ENCODE data around the gene TAF4B. TPM values are rescaled to one million over a fixed set of nuclear protein-coding genes. Genes with fewer than 3 reads are reported as not detected.
A peak's percentile ranks its signal among the peaks of the same experiment; 100 is the strongest.

TAF4B gene
- total and polyA plus RNA-seq, 9 of the 15 experiments (the other 6 are each of a cell fraction or from before 2014, with no cell fraction given): 4.5 to 25.3 (median 20.5) TPM

DNA sequence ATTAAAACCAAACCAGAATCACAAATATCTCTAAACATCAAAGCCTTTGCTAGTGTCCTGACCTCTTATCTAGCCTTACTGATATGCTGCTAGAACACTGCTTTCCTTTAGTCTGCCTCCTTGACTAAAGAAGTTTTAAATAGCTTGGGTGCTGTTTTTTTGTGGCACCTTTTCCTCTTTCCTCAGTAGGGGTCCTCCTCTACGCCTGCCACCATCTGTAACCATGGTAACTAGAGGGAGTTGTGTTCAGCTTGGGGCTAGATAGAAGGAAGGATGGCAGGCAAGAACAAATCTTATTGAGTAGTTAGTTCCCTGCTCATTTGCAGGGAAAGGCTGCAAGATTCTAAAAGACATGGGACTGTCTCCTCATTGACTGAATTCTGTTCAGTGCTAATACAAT lies 86.0 kb downstream of the TAF4B start:
- no peaks in the 10 kb centered on the region for H3K79me2 ChIP-seq (ENCODE audit: control insufficient read depth, insufficient read depth, low read length)
- BruUV-seq (replicated peaks): no TSS peak

DNA sequence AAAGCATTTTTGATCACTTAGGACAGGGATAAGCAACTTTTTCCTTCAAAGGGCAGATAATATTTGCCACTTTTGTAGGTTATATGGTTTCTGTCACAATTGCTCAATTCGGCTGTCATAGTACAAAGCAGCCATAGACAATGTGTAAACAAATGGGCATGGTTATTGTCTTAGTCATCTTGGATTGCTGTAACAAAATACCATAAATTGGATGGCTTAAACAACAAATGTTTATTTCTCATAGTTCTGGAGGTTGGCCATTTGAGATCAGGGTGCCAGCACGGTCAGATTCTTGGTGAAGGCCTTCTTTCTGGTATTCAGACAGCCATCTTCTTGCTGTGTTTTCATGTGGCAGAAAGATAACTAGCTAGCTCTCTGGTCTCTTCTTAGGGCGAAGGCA lies 91.2 kb downstream of the TAF4B start:
- H4K20me1 ChIP-seq (replicated peaks; ENCODE audit: control insufficient read depth, insufficient read depth, low read length): no peaks in the 10 kb centered on the region
- WGBS (ENCODE audit: insufficient coverage, low coverage, missing lambda C conversion rate): 90% methylated on average over 3 of the region's 3 CpGs
- H3K4me2 ChIP-seq (ENCODE audit: insufficient read depth, low read length): no peak overlapping the region
- TF ChIP-seq NR3C1 (CRISPR knock-in tag; IDR thresholded peaks at IDR 0.05) (no peak), ZNF146 (CRISPR knock-in tag; IDR thresholded peaks at IDR 0.05; ENCODE audit: unreplicated experiment) (no peak), SP2 (IDR thresholded peaks at IDR 0.05; ENCODE audit: extremely low read depth, low read depth, low read length, poor library complexity, severe bottlenecking) (no peak), FOXM1 (IDR thresholded peaks at IDR 0.05; ENCODE audit: low read depth) (no peak), FOXM1 (CRISPR knock-in tag; IDR thresholded peaks at IDR 0.05; ENCODE audit: low read depth) (no peak), CC2D1A (IDR thresholded peaks at IDR 0.05) (no peak), ZFP1 (CRISPR knock-in tag; IDR thresholded peaks at IDR 0.05) (no peak), RBM22 (IDR thresholded peaks at IDR 0.05; ENCODE audit: low read depth, low read length, poor library complexity, severe bottlenecking) (no peak), PHF8 (IDR thresholded peaks at IDR 0.05; ENCODE audit: borderline replicate concordance, low read length) (no peak), TFAM (CRISPR knock-in tag; conservative IDR thresholded peaks at IDR 0.05) (no peak), PPARD (CRISPR knock-in tag; IDR thresholded peaks at IDR 0.05) (no peak)
- no peak for FAIRE-seq
- intact Hi-C loops (cut with micrococcal nuclease) (no loop called here), in situ Hi-C loops (cut with MboI) (no loop called here)
- H3K9me1 ChIP-seq (ENCODE audit: control insufficient read depth, insufficient read depth, low read length): no peaks in the 10 kb centered on the region
- DNase-seq (ENCODE audit: extremely low read depth in 1 of 4, low spot score in 3 of 4): no peak
- CTCF ChIA-PET (ENCODE audit: low intra/inter-chr PET ratio): no interaction called here
- H3K9me3 ChIP-seq (replicated peaks; ENCODE audit: control insufficient read depth, insufficient read depth, low read depth, low read length): no peaks in the 10 kb centered on the region
- ATAC-seq: no peak
- POLR2A ChIA-PET: no interaction called here
- H3K27me3 ChIP-seq (ENCODE audit: control insufficient read depth in 2 of 2, insufficient read depth in 2 of 2, low read length in 2 of 2): no peaks in the 10 kb centered on the region
- H3K9ac ChIP-seq (ENCODE audit: insufficient read depth in 1 of 2, low read depth in 2 of 2, low read length in 2 of 2): no peak overlapping the region
- H3K4me1 ChIP-seq (replicated peaks in 1 of 2; ENCODE audit: control insufficient read depth in 2 of 2, insufficient read depth in 2 of 2, low read length in 2 of 2): no peaks in the 10 kb centered on the region
- BruUV-seq (replicated peaks): no TSS peak
- H3K79me2 ChIP-seq (ENCODE audit: control insufficient read depth, insufficient read depth, low read length): no peaks in the 10 kb centered on the region
- peaks cover 11% of the 10 kb centered on the region; the same call in 2 of the 3 replicates for H3K36me3 ChIP-seq (ENCODE audit: control insufficient read depth, insufficient read depth, low read length)
- H3K27ac ChIP-seq (ENCODE audit: extremely low read depth, low read depth, low read length): no peak overlapping the region
- H2AFZ ChIP-seq (ENCODE audit: low read depth, low read length): no peak overlapping the region
- H3K4me3 ChIP-seq: no peak overlapping the region

More for the DNA sequence above, 86.0 kb downstream of the TAF4B start:
- H3K9me3 ChIP-seq (replicated peaks; ENCODE audit: control insufficient read depth, insufficient read depth, low read depth, low read length): no peaks in the 10 kb centered on the region
- intact Hi-C loops (cut with micrococcal nuclease) (no loop called here), in situ Hi-C loops (cut with MboI) (no loop called here)
- H3K9me1 ChIP-seq (ENCODE audit: control insufficient read depth, insufficient read depth, low read length): no peaks in the 10 kb centered on the region
- H3K9ac ChIP-seq (ENCODE audit: insufficient read depth in 1 of 2, low read depth in 2 of 2, low read length in 2 of 2): no peak overlapping the region
- no peak for TF ChIP-seq SIRT6 (IDR thresholded peaks at IDR 0.05; ENCODE audit: low read depth, low read length)
- peak; percentile 87 for TF ChIP-seq RFX1 (IDR thresholded peaks at IDR 0.05)
- WGBS (ENCODE audit: insufficient coverage, low coverage, missing lambda C conversion rate): 59% methylated on average over 1 of the region's 1 CpG
- H3K4me2 ChIP-seq (ENCODE audit: insufficient read depth, low read length): no peak overlapping the region
- no peaks in the 10 kb centered on the region for H4K20me1 ChIP-seq (replicated peaks; ENCODE audit: control insufficient read depth, insufficient read depth, low read length)
- DNase-seq (ENCODE audit: extremely low read depth in 1 of 4, low spot score in 3 of 4): no peak
- H3K27ac ChIP-seq (ENCODE audit: extremely low read depth, low read depth, low read length): no peak overlapping the region
- peaks cover 3% of the 10 kb centered on the region; the same call in 1 of the 3 replicates for H3K36me3 ChIP-seq (ENCODE audit: control insufficient read depth, insufficient read depth, low read length)
- no peaks in the 10 kb centered on the region for H3K27me3 ChIP-seq (ENCODE audit: control insufficient read depth in 2 of 2, insufficient read depth in 2 of 2, low read length in 2 of 2)
- ChIA-PET CTCF (ENCODE audit: low intra/inter-chr PET ratio) (no interaction called here), POLR2A (interaction anchor here (1.4 kb wide), 1 partner anchor 10 kb away, joined by 3 read pairs; no protein-coding TSS in a partner anchor)
- no peaks in the 10 kb centered on the region for H3K4me1 ChIP-seq (replicated peaks in 1 of 2; ENCODE audit: control insufficient read depth in 2 of 2, insufficient read depth in 2 of 2, low read length in 2 of 2)
- no peak; the same call in 1 of the 3 replicates for ATAC-seq
- H2AFZ ChIP-seq (ENCODE audit: low read depth, low read length): no peak overlapping the region
- FAIRE-seq: no peak
- H3K4me3 ChIP-seq: no peak overlapping the region
